Prostate gland (tissue), 2 donors: Measurements from ENCODE around the gene DSCAML1.

Experiments
- CTCF ChIP-seq, 4 experiments: fragments of 200-600 bp in 2 of 4; fragments of 450-650 bp in 2 of 4; sonication (generic) in 2 of 4; IDR thresholded peaks; 1 replicate in 3 of 4; 2 replicates in 1 of 4; pipeline ENCODE4 v1.5.1; 2016 to 2019; ENCODE audit warnings: antibody characterized with exemption in 4 of 4, mild to moderate bottlenecking in 2 of 4, moderate library complexity in 2 of 4
- POLR2A ChIP-seq: fragments of 450-650 bp; IDR thresholded peaks from one replicate; pipeline ENCODE4 v1.6.1; 2016; ENCODE audit warnings: antibody characterized with exemption, mild to moderate bottlenecking
- POLR2AphosphoS5 ChIP-seq: sonication (generic); formaldehyde crosslinking; IDR thresholded peaks from one replicate; pipeline ENCODE4 v1.6.1; 2017; ENCODE audit warnings: antibody characterized with exemption

GRCh38 chr11:117664897-117665296 is 132.1 kb downstream of the DSCAML1 start:
- no peak for TF ChIP-seq CTCF (IDR thresholded peaks at IDR 0.05)
- no peak for TF ChIP-seq POLR2A
- no peak for TF ChIP-seq POLR2AphosphoS5
